DOHH2 (cell line): ENCODE data around the gene BBX.

Experiments
- CTCF ChIP-seq: fragments of 200-600 bp; sonication (generic); IDR thresholded peaks from one replicate; pipeline ENCODE4 v1.5.1; 2014; ENCODE audit warnings: antibody characterized with exemption, mild to moderate bottlenecking, low read depth, low read length; ENCODE audit not compliant: poor library complexity, severe bottlenecking
- EZH2phosphoT487 ChIP-seq: fragments of 200-600 bp; sonication (generic); IDR thresholded peaks from 2 replicates; pipeline ENCODE4 v1.6.1; 2017; ENCODE audit warnings: borderline replicate concordance, mild to moderate bottlenecking, antibody characterized with exemption, low read length, moderate library complexity, mixed read lengths

- TF ChIP-seq CTCF: no peak
- no peak for TF ChIP-seq EZH2phosphoT487
Observed at GRCh38 chr3:107641572-107642307, 119.0 kb downstream of the BBX start.
